GM23248 (cell line): Measurements from ENCODE around the gene RACK1.

Experiments
- EZH2 ChIP-seq: fragments of 200-600 bp; sonication (generic); IDR thresholded peaks from 2 replicates; pipeline ENCODE4 v1.6.1; 2018; ENCODE audit warnings: antibody characterized with exemption, mild to moderate bottlenecking; ENCODE audit not compliant: insufficient read depth, poor library complexity, severe bottlenecking
- EZH2phosphoT487 ChIP-seq: fragments of 200-600 bp; sonication (generic); IDR thresholded peaks from 2 replicates; pipeline ENCODE4 v1.6.1; 2018; ENCODE audit warnings: antibody characterized with exemption, moderate library complexity, mild to moderate bottlenecking, low read depth; ENCODE audit not compliant: insufficient read depth

DNA sequence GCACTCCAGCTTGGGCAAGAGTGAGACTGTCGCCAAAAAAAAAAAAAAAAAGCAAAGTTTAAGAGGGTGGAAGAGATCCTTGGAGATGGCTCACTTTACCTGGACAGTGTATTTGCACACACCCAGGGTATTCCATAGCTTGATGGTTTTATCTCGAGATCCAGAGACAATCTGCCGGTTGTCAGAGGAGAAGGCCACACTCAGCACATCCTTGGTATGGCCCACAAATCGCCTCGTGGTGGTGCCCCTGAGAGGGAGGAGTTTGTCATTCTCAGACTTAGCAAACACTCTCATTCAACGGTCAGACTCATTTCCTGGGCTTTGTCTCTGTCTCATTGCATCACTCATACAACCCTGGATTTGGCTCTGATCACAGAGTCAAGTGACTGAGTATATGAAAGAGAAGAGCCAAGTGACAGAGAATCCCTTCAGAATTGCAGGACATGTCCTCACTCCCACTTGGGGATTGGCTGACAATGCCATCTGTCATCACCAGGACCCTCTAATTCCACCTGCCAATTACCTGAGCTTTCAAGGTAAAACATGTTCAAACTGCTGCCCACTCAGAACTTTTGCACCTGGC lies 2.2 kb downstream of the RACK1 start:
- no peak for TF ChIP-seq EZH2
- no peak for TF ChIP-seq EZH2phosphoT487
